ENCODE data around the gene SLC24A4. TPM values are rescaled to one million over a fixed set of nuclear protein-coding genes. Genes with fewer than 3 reads are reported as not detected.

Gene SLC24A4
- total and polyA plus RNA-seq, 2 donors (not counting 3 experiments of a cell fraction or from before 2014, with no cell fraction given) = 0.07 to 0.08 TPM

DNA sequence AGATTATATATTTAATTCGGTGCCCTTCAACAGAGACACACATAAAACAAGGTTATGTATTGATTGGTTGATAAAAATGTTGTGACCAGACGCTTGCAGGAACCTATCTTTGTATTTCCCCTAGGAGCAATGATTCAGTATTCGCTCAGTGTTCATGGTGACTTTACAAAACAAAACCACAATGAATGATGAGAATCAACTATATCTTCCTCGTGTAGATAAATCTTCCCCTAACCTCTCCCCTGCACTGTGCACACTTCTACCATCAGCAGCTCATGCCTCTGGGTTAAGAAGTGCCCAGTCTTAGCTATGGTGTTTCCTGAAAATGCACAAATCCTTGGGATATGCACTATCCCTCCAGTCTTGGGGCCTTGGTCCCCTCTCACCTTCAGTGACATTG lies 206.9 kb downstream of the SLC24A4 start:
- intact Hi-C loops (cut with micrococcal nuclease) (no loop called here), dilution Hi-C loops (cut with MboI; ENCODE audit: extremely low pct_ligation_motif_present, low sequenced_read_pairs) (no loop called here)
- Histone ChIP-seq H3K36me3 (ENCODE audit: control insufficient read depth in 2 of 2, extremely low read depth in 1 of 2, insufficient read depth in 2 of 2, low read length in 2 of 2) (no peaks in the 10 kb centered on the region), H3K4me3 (replicated peaks in 1 of 3; ENCODE audit: insufficient read depth in 1 of 3, low read depth in 1 of 3, low read length in 3 of 3) (no peak overlapping the region), H3K27ac (ENCODE audit: insufficient read depth, low read depth, low read length) (no peak overlapping the region), H3K27me3 (ENCODE audit: control insufficient read depth in 2 of 2, insufficient read depth in 2 of 2, low read length in 2 of 2) (no peaks in the 10 kb centered on the region), H3K9ac (replicated peaks; ENCODE audit: extremely low read depth, insufficient read depth, low read length) (no peak overlapping the region), H3K9me3 (replicated peaks; ENCODE audit: control insufficient read depth, insufficient read depth, low read length) (no peaks in the 10 kb centered on the region), H4K20me1 (replicated peaks; ENCODE audit: control insufficient read depth, extremely low read depth, insufficient read depth, low read length) (no peaks in the 10 kb centered on the region), H3K79me2 (ENCODE audit: control insufficient read depth, insufficient read depth, low read length) (no peaks in the 10 kb centered on the region), H2AFZ (ENCODE audit: low read depth, low read length) (no peak overlapping the region), H3K9me1 (replicated peaks; ENCODE audit: control insufficient read depth, extremely low read depth, insufficient read depth, low read length) (no peaks in the 10 kb centered on the region), H3K4me2 (ENCODE audit: insufficient read depth, low read length) (no peak overlapping the region), H3K4me1 (ENCODE audit: control insufficient read depth, extremely low read depth, insufficient read depth, low read length) (no peaks in the 10 kb centered on the region)
- ChIA-PET POLR2A (no interaction called here), CTCF (no interaction called here)
- DNase-seq (ENCODE audit: low read depth, low spot score) (no peak), FAIRE-seq (no peak)
- TF ChIP-seq FOS (IDR thresholded peaks at IDR 0.05; ENCODE audit: borderline replicate concordance, insufficient read depth, low read length) = no peak
- no peak for TF ChIP-seq MYC (IDR thresholded peaks at IDR 0.05; ENCODE audit: low read depth, low read length)
- no peak for TF ChIP-seq GATA2 (IDR thresholded peaks at IDR 0.05; ENCODE audit: insufficient read depth, insufficient read length, low read depth, low read length)
- TF ChIP-seq JUN (IDR thresholded peaks at IDR 0.05; ENCODE audit: borderline replicate concordance, insufficient read depth, insufficient read length, low read depth) = no peak
- no peak for TF ChIP-seq EZH2 (IDR thresholded peaks at IDR 0.05; ENCODE audit: borderline replicate concordance, low read depth, low read length, severe bottlenecking)
- TF ChIP-seq, protein P1, sequence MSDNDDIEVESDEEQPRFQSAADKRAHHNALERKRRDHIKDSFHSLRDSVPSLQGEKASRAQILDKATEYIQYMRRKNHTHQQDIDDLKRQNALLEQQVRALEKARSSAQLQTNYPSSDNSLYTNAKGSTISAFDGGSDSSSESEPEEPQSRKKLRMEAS (IDR thresholded peaks at IDR 0.05; ENCODE audit: insufficient read depth, insufficient read length) = no peak
- no peak for TF ChIP-seq POLR2A (IDR thresholded peaks at IDR 0.05; ENCODE audit: low read depth, low read length)
- no peak for TF ChIP-seq POLR2AphosphoS5 (IDR thresholded peaks at IDR 0.05; ENCODE audit: insufficient read depth, low read depth, low read length)
- TF ChIP-seq, protein P2, sequence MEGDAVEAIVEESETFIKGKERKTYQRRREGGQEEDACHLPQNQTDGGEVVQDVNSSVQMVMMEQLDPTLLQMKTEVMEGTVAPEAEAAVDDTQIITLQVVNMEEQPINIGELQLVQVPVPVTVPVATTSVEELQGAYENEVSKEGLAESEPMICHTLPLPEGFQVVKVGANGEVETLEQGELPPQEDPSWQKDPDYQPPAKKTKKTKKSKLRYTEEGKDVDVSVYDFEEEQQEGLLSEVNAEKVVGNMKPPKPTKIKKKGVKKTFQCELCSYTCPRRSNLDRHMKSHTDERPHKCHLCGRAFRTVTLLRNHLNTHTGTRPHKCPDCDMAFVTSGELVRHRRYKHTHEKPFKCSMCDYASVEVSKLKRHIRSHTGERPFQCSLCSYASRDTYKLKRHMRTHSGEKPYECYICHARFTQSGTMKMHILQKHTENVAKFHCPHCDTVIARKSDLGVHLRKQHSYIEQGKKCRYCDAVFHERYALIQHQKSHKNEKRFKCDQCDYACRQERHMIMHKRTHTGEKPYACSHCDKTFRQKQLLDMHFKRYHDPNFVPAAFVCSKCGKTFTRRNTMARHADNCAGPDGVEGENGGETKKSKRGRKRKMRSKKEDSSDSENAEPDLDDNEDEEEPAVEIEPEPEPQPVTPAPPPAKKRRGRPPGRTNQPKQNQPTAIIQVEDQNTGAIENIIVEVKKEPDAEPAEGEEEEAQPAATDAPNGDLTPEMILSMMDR (IDR thresholded peaks at IDR 0.05; ENCODE audit: extremely low read depth in 1 of 2, insufficient read depth in 1 of 2, low read depth in 1 of 2, low read length in 2 of 2) = no peak
- no TSS peak for BruUV-seq (replicated peaks)

All from endothelial cell of umbilical vein (primary cell).